MM.1S (cell line): ENCODE measurements around the gene CBFB.
A peak's percentile ranks its signal among the peaks of the same experiment; 100 is the strongest.

Experiments
- DNase-seq: peaks from one replicate; pipeline ENCODE4 v3.0.0-alpha.2; 2015
- H2AFZ ChIP-seq: fragments of 300-600 bp; sonication (generic); 2 replicates; pipeline ENCODE4 v1.6.0; 2016; ENCODE audit warnings: antibody characterized with exemption, low read length
- H3F3A ChIP-seq: fragments of 300-600 bp; sonication (generic); 2 replicates; pipeline ENCODE4 v1.6.1; 2016; ENCODE audit warnings: mild to moderate bottlenecking, antibody characterized with exemption, low read length, moderate library complexity, mixed read lengths; ENCODE audit not compliant: insufficient read depth
- H3K27ac ChIP-seq: fragments of 300-600 bp; sonication (generic); 2 replicates; pipeline ENCODE4 v1.5.1; 2016; ENCODE audit warnings: mild to moderate bottlenecking, low read length
- H3K27me3 ChIP-seq: fragments of 300-600 bp; sonication (generic); replicated peaks from 2 replicates; pipeline ENCODE4 v1.6.0; 2016; ENCODE audit warnings: low read length; ENCODE audit not compliant: insufficient read depth
- H3K36me3 ChIP-seq: fragments of 300-600 bp; sonication (generic); replicated peaks from 2 replicates; pipeline ENCODE4 v1.6.1; 2016; ENCODE audit warnings: mild to moderate bottlenecking, low read length, mixed read lengths; ENCODE audit not compliant: insufficient read depth
- H3K4me1 ChIP-seq: fragments of 300-600 bp; sonication (generic); 2 replicates; pipeline ENCODE4 v1.6.1; 2016; ENCODE audit warnings: low read length, mixed read lengths
- H3K4me2 ChIP-seq: fragments of 300-600 bp; sonication (generic); 2 replicates; pipeline ENCODE4 v1.6.0; 2016; ENCODE audit warnings: low read depth, low read length
- H3K4me3 ChIP-seq: fragments of 300-600 bp; sonication (generic); 2 replicates; pipeline ENCODE4 v1.5.1; 2016; ENCODE audit warnings: low read length, mixed read lengths
- H3K79me2 ChIP-seq: fragments of 300-600 bp; sonication (generic); 2 replicates; pipeline ENCODE4 v1.6.1; 2016; ENCODE audit warnings: mixed run types, low read length, mixed read lengths
- H3K9ac ChIP-seq: fragments of 300-600 bp; sonication (generic); 2 replicates; pipeline ENCODE4 v1.6.1; 2016; ENCODE audit warnings: low read length, mixed read lengths
- H3K9me2 ChIP-seq: fragments of 300-600 bp; sonication (generic); replicated peaks from 2 replicates; pipeline ENCODE4 v1.6.1; 2016; ENCODE audit warnings: mild to moderate bottlenecking, low read length, mixed read lengths; ENCODE audit not compliant: insufficient read depth
- H3K9me3 ChIP-seq: fragments of 300-600 bp; sonication (generic); replicated peaks from 2 replicates; pipeline ENCODE4 v1.6.1; 2016; ENCODE audit warnings: mild to moderate bottlenecking, low read length, mixed read lengths; ENCODE audit not compliant: insufficient read depth
- H4K20me1 ChIP-seq: fragments of 300-600 bp; sonication (generic); 2 replicates; pipeline ENCODE4 v1.6.1; 2016; ENCODE audit warnings: mild to moderate bottlenecking, low read length, moderate library complexity, mixed read lengths; ENCODE audit not compliant: insufficient read depth
- EZH2 ChIP-seq: fragments of 300-600 bp; sonication (generic); optimal IDR thresholded peaks from 2 replicates; pipeline ENCODE3; 2017; ENCODE audit warnings: low read depth, mild to moderate bottlenecking, antibody characterized with exemption, low read length, mixed read lengths
- EZH2phosphoT487 ChIP-seq: fragments of 300-600 bp; sonication (generic); IDR thresholded peaks from 2 replicates; pipeline ENCODE4 v1.6.1; 2018; ENCODE audit warnings: antibody characterized with exemption, low read length
- TF ChIP-seq, protein P1 (sequence below): fragments of 300-600 bp; sonication (generic); IDR thresholded peaks from 2 replicates; pipeline ENCODE4 v1.5.1; 2016; ENCODE audit warnings: antibody characterized with exemption, low read length, mixed read lengths

CBFB gene

DNA sequence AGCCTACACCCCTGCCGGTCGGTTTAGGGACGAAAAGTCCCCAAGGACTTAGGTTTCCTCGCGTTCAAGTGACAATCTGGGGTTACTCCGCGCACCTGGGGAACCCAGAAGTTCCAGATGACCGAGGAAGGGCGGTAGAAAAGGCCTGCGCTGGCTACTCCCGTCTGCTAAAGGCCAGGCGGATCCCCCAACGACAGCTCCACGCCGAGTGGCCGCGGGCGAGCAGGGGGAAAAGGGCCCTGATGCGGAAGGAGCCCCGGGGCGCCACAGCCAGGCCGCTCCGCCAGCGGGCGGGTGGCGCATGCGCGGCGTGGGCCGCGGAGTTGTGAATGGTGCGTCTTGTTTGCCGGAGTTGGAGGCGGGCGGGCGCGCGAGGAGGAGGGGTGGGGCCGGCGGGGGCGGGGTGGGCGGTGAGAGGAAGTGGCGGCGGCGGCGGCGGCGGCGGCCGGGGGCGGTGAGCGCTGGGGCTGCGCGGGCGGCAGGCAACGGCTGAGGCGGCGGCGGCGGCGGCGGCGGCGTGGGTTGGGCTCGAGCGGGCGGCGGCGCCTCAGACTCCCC is at the start of gene CBFB:
Gene CBFB (plus strand): TSS at position 454 of the 558 bp plus-strand sequence. CDS start 259 bp downstream, outside the sequence.
- TF ChIP-seq, protein P1, sequence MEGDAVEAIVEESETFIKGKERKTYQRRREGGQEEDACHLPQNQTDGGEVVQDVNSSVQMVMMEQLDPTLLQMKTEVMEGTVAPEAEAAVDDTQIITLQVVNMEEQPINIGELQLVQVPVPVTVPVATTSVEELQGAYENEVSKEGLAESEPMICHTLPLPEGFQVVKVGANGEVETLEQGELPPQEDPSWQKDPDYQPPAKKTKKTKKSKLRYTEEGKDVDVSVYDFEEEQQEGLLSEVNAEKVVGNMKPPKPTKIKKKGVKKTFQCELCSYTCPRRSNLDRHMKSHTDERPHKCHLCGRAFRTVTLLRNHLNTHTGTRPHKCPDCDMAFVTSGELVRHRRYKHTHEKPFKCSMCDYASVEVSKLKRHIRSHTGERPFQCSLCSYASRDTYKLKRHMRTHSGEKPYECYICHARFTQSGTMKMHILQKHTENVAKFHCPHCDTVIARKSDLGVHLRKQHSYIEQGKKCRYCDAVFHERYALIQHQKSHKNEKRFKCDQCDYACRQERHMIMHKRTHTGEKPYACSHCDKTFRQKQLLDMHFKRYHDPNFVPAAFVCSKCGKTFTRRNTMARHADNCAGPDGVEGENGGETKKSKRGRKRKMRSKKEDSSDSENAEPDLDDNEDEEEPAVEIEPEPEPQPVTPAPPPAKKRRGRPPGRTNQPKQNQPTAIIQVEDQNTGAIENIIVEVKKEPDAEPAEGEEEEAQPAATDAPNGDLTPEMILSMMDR = peak; percentile 43; the same call in 1 of the 2 replicates
- no peak for TF ChIP-seq EZH2phosphoT487
- Histone ChIP-seq H3K79me2 (peaks cover 46% of the 10 kb centered on the region), H3K4me1 (peaks cover 12% of the 10 kb centered on the region)

DNA sequence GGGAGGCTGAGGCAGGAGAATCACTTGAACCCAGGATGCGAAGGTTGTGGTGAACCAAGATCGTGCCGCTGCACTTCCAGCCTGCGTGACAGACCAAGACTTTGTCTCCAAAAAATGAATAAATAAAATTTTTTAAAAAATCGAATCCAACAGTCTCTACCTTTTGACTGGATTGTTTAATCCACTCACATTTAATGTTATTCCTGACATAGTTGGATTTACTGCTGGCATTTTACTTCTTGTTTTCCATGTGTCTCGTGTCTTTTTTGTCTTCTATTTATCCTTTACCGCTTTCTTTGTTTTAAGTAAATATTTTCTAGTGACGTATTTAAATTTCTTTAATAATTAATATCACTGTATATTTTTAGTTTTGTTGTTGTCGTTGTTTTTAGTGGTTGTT is 45.9 kb upstream of the CBFB start:
- H3K36me3 ChIP-seq = no peaks in the 10 kb centered on the region
- H3K4me1 ChIP-seq = no peaks in the 10 kb centered on the region
- no peaks in the 10 kb centered on the region for H3K9me3 ChIP-seq
- no peak overlapping the region for H3K9ac ChIP-seq
- H3F3A ChIP-seq = no peaks in the 10 kb centered on the region
- H2AFZ ChIP-seq = no peak overlapping the region
- TF ChIP-seq, protein P1 = no peak
- TF ChIP-seq EZH2 (no peak), EZH2phosphoT487 (no peak)
- no peak for DNase-seq
- no peaks in the 10 kb centered on the region for H4K20me1 ChIP-seq
- H3K9me2 ChIP-seq = no peaks in the 10 kb centered on the region
- no peak overlapping the region for H3K4me2 ChIP-seq
- no peak overlapping the region for H3K27ac ChIP-seq
- no peaks in the 10 kb centered on the region for H3K79me2 ChIP-seq
- H3K27me3 ChIP-seq = no peaks in the 10 kb centered on the region
- H3K4me3 ChIP-seq = no peak overlapping the region

More for the DNA sequence above, at the start of gene CBFB:
- H3K4me2 ChIP-seq = peak within 1 kb of the TSS; percentile 89
- H3K9ac ChIP-seq = peak within 1 kb of the TSS; percentile 88
- H3K27me3 ChIP-seq = no peaks in the 10 kb centered on the region
- no peaks in the 10 kb centered on the region for H3K9me3 ChIP-seq
- no peaks in the 10 kb centered on the region for H3K9me2 ChIP-seq
- H3K27ac ChIP-seq = peak within 1 kb of the TSS; percentile 75
- peak within 1 kb of the TSS; percentile 83 for H2AFZ ChIP-seq
- 0 out of 2 replicates have a peak, but pooled peaks cover 2% of the 10 kb centered on the region for H3F3A ChIP-seq
- peak within 1 kb of the TSS; percentile 71 for H3K4me3 ChIP-seq
- DNase-seq = peak; percentile 94
- no peaks in the 10 kb centered on the region for H4K20me1 ChIP-seq
- H3K36me3 ChIP-seq = peaks cover 5% of the 10 kb centered on the region; the same call in 1 of the 2 replicates

DNA sequence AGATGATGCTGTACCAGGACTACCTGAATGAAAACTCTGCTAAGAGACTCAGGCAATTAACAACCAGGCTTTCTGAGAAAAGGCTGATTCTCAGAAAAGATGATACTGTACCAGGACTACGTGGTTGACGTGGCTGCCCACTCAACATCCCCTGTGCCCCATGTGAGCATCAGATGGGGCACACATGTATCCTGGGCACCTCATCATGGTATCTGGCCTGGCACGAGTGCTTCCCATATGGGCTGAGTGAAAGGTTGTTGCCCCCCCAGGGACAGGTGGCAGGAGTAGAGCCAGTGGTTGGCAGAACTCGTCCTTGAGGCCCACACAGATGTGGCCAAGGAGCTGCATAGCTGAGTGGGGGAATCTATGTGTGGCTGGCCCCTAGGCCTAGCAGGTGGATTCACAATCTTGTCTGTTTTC is 44.0 kb upstream of the CBFB start:
- Histone ChIP-seq H3K9me3 (no peaks in the 10 kb centered on the region), H3K4me3 (no peak overlapping the region), H3K36me3 (no peaks in the 10 kb centered on the region), H3K9ac (no peak overlapping the region), H3K27ac (no peak overlapping the region), H3K9me2 (no peaks in the 10 kb centered on the region), H3K27me3 (no peaks in the 10 kb centered on the region), H2AFZ (no peak overlapping the region), H3K79me2 (no peaks in the 10 kb centered on the region), H4K20me1 (no peaks in the 10 kb centered on the region), H3F3A (no peaks in the 10 kb centered on the region), H3K4me1 (no peaks in the 10 kb centered on the region), H3K4me2 (no peak overlapping the region)
- TF ChIP-seq EZH2phosphoT487 (no peak), EZH2 (no peak)
- TF ChIP-seq, protein P1 = no peak
- no peak for DNase-seq
